SW480 (cell line): Measurements from ENCODE around the gene DPPA3.
"Not testable (repeated sequence)": the region's sequence is repeated elsewhere in the genome, so short reads cannot be mapped to it uniquely, and the experiment has no call there.

Source experiments
- DNase-seq: peaks from one replicate; pipeline ENCODE4 v3.0.0-alpha.2; 2016; ENCODE audit warnings: low spot score

Gene DPPA3

GRCh38 chr12:7711133-7711532 is at the start of gene DPPA3:
TSS of gene DPPA3 (plus strand) at chr12:7711433. CDS start at chr12:7711571, 138 bp downstream.
- no peak for DNase-seq

DNA sequence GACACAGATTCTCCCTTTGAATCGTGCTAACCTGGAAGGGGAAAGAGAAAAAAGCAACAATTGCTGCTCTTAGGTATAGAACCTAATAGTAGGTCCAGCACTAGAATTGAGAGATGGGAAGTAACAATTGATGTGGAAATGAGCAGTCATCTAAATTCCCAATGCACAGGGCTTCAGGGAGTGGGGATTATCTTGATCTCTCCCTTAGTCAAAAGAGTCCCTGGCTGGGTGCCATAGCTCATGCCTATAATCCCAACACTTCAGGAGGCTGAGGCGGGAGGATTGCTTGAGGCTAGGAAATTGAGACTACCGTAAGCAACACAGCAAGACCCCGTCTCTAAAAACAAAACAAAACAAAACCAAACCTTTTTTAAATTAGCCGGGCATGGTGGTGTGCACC is 49.5 kb upstream of the DPPA3 start:
- DNase-seq: no peak

DNA sequence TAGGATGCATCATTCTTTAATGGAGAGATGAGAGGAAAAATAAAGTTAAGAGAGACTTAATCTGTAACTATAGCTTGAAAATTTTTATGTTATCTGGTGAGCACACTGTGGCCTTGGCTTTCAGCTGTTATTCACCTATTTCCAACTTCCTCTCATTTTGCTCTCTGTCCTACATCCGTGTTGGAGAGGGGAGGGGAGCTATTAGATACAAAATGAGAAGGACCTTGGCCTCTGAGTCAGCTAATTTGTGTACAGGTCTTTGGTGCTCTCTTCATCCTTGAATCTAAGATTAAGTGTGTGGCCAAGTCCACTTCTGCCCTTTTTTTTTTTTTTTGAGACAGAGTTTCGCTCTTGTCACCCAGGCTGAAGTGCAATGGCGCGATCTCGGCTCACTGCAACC is 44.6 kb upstream of the DPPA3 start:
- no peak for DNase-seq

- peak; percentile 54 for DNase-seq
These were observed 44.1 kb upstream of the DPPA3 start for GRCh38 chr12:7667125-7667524.

- no peak for DNase-seq
These were observed 43.1 kb upstream of the DPPA3 start for GRCh38 chr12:7668171-7668570.

DNA sequence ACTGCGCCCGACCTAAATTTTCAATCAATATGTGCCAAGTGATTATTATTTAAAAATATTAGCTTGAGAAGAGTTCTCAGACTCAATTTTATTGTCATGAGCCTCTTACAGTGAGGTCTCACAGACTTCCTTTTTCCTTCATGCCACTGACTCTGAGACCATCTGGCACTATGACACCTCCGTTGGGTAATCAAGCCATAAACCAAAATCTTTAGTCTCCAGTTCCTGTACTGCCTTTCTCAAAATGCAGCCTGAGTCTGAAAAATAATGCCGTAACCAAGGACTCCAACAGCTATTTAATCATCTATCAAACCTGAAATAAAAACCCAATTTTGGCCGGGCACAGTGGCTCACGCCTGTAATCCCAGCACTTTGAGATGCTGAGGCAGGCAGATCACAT is 35.8 kb upstream of the DPPA3 start:
- not testable (repeated sequence) for DNase-seq

- peak; percentile 74 for DNase-seq
These were observed 33.8 kb upstream of the DPPA3 start for GRCh38 chr12:7677432-7677888.

GRCh38 chr12:7678744-7679143 is 32.5 kb upstream of the DPPA3 start:
- no peak for DNase-seq

DNA sequence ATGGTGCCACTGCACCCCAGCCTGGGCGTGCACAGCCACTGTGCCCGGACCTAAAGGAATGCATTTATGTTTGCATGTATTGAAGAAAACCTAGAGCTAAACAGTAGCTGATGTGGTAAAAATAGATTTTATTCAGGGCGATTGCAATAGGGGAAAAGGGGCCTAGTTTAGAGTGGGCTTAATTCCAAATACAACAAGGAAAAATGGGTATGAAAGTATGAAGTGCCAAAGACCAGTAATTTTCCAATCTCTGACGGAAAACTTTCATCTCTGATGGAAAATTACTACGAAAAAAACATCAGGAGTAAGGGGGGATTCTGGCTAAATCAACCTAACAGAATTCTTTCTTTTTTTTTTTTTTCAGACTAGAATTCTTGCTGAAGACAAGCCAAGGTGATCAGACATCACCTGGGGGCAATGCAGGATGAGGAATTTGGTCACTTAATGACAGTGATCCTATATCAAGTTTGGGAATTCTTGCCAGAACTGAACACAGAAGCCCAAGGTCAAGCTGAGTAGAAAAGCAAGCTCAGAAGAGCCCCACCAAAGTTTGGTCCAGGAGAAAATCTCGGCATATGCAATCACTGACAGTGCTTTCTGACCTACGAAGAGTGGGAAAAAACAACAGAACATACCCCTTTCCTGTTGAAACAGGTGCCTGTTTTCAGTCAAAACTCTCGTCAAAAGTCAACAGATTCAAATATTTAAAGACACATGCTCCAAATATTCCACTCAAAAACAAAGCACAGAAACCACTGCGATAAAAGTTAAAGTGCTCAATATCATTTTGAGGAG is 31.8 kb upstream of the DPPA3 start:
- no peak for DNase-seq

GRCh38 chr12:7681535-7681934 is 29.7 kb upstream of the DPPA3 start:
- no peak for DNase-seq

DNA sequence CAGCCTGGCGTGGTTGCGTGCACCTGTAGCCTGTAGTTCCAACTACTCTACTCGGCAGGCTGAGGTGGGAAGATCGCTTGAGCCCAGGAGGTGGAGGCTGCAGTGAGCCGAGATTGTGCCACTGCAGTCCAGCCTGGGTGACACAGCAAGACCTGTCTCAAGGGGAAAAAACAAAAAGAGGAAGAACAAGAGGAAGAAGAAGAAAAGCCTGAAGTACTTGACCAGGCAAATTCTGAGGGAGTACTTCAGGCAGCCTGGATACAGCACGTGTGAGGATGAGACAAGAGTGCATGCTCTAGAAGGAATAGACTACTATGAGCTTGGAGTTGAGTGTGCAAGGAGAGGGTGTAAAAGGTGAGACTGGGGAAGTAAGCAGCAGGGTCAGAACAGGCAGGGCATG is 17.4 kb upstream of the DPPA3 start:
- no peak for DNase-seq

DNA sequence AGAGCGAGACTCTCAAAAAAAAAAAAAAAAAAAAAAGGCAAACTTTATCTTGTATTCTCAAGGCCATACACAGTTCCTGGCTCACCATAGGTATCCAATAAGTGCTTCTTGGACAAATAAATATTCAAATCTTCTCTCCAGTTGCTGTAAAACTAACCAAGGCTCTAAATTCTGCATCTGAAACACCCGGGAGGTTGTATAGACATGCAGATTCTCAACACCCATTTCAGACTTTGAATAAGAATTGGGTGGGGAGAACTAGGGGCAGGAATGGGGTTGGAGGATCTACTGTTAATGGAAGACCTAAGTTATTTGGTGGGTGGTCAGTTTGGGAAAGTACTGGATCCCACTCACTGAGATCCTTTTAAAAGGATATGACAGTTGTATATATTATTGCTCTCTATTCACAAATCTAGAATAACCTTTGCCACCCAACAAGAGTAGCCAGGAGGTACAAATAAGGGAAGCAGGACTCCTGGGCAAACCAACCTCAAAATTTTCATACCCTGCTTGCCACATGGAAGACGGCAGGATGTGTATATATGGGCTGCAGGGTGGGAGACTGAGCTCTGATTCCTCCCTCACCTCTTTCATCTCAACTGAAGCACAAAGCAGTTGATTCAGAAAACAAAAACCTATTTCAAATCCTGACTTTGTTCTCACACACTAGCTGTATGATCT is 16.5 kb upstream of the DPPA3 start:
- no peak for DNase-seq

DNA sequence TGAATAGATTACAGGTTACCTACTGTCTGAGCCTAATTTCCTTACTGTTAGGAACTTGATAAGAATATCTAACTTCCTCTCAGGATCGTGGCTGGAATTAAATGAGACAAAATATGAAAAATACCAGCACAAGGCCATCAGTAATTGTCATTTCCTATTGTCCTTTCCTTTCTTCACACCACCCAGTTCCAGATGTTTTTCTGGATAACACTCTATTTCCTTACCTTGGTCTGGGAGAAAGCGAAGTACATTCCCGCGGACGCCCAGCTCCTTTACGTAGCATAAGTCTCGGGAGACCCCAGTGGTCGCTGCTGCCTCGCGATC is 16.0 kb upstream of the DPPA3 start:
- DNase-seq: no peak

- no peak for DNase-seq
These were observed 15.6 kb upstream of the DPPA3 start, which contains the start of gene GDF3 for GRCh38 chr12:7695566-7696197. TSS of gene GDF3 (minus strand) at chr12:7695775. CDS start at chr12:7695728, 47 bp downstream.

- DNase-seq: peak; percentile 30
These were observed 5.4 kb upstream of the DPPA3 start for GRCh38 chr12:7705846-7706245.

- no peak for DNase-seq
These were observed 1.1 kb upstream of the DPPA3 start for GRCh38 chr12:7709969-7710675.

DNA sequence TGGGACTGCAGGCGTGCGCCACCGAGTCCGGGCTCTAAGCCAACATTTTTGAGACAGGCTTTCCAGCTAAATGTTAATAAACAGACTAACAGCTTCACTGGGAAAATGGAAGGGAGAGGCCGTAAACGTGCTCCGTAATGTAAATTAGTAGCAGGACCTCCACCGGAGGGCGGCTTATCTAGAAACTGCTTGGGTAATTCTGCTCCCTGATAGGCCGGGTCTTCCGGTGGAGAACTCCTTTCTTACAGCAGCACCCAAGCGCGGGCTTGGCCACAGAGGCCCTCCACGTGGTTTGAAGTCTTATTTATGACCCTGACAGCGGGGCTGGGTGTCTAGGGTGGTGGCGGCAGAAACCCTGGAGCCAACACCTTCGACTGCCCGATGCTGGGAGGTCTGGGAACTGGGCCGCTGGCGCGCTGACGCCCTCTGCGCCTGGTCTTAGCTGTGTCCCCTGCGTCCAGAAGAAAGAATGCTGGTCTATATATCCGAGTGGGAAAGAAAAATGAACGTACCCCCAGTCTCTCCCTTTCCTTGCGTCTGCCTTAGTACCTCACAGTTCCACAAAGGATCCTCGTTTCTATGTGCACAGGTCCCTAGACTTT is 1.7 kb downstream of the DPPA3 start:
- no peak for DNase-seq

- peak; percentile 74 for DNase-seq
These were observed 5.1 kb downstream of the DPPA3 start for GRCh38 chr12:7716381-7716780.

- DNase-seq: no peak
These were observed 8.9 kb downstream of the DPPA3 start for GRCh38 chr12:7719946-7720730.

GRCh38 chr12:7723926-7724325 is 12.7 kb downstream of the DPPA3 start:
- DNase-seq: no peak

GRCh38 chr12:7729746-7730145 is 18.5 kb downstream of the DPPA3 start:
- no peak for DNase-seq
